ENCODE data around the gene METTL9.
"Not testable (repeated sequence)": the region's sequence is repeated elsewhere in the genome, so short reads cannot be mapped to it uniquely, and the experiment has no call there.

Gene METTL9

DNA sequence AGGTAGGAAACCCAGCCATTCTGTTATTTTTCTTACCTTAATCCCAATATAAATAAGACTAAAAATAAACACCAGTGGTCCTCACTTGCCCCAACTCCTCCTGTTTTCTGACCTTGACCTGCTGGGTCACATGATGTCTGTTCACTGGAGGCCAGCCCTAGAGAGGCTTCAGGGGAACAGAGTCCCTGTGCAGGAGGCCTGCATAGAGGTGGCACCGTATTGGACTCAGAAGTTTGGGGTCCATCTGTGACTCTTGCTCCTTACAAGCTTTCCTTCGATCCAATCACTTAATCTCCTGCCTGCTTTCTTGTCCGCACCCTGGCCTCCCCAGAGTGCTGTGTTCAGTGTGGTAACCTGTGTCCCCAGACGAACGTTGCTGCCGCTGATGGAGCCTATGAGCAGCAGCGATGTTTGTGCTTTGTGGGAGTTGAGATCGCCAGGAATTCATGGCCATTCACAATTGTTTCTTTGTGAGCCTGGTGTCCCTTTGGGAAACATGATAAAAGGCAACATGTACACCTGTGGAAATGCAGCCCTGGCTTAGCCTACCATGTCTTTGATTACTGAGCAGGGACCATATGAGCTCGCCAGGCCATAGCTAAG lies 48.3 kb downstream of the METTL9 start:
- DNase-seq (ENCODE audit: low read depth) = no peak
- TF ChIP-seq, protein P1, sequence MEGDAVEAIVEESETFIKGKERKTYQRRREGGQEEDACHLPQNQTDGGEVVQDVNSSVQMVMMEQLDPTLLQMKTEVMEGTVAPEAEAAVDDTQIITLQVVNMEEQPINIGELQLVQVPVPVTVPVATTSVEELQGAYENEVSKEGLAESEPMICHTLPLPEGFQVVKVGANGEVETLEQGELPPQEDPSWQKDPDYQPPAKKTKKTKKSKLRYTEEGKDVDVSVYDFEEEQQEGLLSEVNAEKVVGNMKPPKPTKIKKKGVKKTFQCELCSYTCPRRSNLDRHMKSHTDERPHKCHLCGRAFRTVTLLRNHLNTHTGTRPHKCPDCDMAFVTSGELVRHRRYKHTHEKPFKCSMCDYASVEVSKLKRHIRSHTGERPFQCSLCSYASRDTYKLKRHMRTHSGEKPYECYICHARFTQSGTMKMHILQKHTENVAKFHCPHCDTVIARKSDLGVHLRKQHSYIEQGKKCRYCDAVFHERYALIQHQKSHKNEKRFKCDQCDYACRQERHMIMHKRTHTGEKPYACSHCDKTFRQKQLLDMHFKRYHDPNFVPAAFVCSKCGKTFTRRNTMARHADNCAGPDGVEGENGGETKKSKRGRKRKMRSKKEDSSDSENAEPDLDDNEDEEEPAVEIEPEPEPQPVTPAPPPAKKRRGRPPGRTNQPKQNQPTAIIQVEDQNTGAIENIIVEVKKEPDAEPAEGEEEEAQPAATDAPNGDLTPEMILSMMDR (IDR thresholded peaks at IDR 0.05; ENCODE audit: low read depth, low read length) = no peak
- TF ChIP-seq, protein P2, sequence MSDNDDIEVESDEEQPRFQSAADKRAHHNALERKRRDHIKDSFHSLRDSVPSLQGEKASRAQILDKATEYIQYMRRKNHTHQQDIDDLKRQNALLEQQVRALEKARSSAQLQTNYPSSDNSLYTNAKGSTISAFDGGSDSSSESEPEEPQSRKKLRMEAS (IDR thresholded peaks at IDR 0.05; ENCODE audit: low read depth, low read length) = no peak
- TF ChIP-seq POLR2A (IDR thresholded peaks at IDR 0.05; ENCODE audit: extremely low read depth, insufficient read length) (no peak), MYC (IDR thresholded peaks at IDR 0.05; ENCODE audit: low read depth, low read length) (no peak)
- no peak overlapping the region for H3K4me3 ChIP-seq (ENCODE audit: low read depth, low read length)

DNA sequence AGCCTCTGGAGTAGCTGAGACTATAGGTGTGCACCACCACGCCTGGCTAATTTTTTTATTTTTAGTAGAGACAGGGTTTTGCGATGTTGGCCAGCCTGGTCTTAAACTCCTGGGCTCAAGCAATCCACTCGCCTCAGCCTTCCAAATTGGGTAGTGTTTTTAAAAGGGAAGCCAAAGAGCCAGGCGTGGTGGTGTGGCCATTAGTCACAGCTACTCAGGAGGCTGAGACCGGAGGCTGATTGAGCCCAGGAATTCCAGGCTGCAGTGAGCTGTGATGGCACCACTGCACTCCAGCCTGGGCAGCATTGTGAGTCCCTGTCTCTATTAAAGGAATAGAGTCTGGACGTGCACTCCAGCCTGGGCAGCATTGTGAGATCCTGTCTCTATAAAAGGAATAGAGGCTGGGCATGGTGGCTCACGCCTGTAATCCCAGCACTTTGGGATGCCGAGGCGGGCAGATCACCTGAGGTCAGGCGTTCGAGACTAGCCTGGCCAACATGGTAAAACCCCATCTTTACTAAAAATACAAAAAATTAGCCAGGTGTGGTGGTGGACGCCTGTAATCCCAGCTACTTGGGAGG lies 50.5 kb downstream of the METTL9 start:
- H3K4me3 ChIP-seq (ENCODE audit: low read depth, low read length); DNase-seq (ENCODE audit: low read depth): not testable (repeated sequence)

DNA sequence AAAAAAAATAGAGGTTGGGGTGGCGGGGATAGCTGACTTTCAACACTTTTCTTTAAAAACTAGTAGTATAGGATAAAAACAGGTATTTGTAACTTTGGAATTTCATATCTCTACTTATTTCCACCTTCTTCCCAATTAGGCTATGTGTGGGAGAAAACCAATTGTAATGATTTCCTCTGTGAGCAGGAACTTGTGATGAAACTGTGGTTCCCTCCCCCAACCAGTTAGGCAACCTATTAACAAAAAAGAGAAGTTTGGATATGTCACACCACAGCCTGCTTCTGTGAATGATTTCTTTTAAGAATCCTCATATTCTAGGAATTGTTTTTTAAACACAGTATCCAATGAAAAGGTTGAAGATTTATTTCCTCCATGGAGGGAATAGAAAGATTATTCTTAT lies 51.1 kb downstream of the METTL9 start:
- peak; percentile 89 for DNase-seq (ENCODE audit: low read depth)
- no peak overlapping the region for H3K4me3 ChIP-seq (ENCODE audit: low read depth, low read length)
- TF ChIP-seq, protein P2 (IDR thresholded peaks at IDR 0.05; ENCODE audit: low read depth, low read length) = no peak
- no peak for TF ChIP-seq POLR2A (IDR thresholded peaks at IDR 0.05; ENCODE audit: extremely low read depth, insufficient read length)
- TF ChIP-seq, protein P1 (IDR thresholded peaks at IDR 0.05; ENCODE audit: low read depth, low read length) = no peak

DNA sequence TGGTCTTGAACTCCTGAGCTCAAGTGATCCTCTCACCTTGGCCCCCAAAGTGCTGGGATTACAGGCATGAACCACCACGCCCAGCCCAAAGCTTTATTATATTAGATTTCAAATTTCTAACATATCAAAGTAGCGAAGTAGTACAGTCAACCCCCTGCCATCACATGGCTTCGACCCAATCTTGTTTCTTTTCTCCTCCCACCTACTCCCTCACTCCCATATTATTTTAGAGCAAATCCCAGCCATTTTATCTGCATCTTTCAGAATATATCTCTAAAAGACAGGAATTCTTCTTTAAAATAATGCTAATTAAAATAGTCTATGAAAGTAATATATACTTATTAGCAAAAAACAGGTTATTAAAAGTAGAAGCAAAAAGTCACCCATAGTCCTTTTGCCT lies 52.1 kb downstream of the METTL9 start:
- TF ChIP-seq, protein P1 (IDR thresholded peaks at IDR 0.05; ENCODE audit: low read depth, low read length) = no peak
- TF ChIP-seq MYC (IDR thresholded peaks at IDR 0.05; ENCODE audit: low read depth, low read length) = no peak
- TF ChIP-seq, protein P2 (IDR thresholded peaks at IDR 0.05; ENCODE audit: low read depth, low read length) = no peak
- no peak for TF ChIP-seq POLR2A (IDR thresholded peaks at IDR 0.05; ENCODE audit: extremely low read depth, insufficient read length)
- H3K4me3 ChIP-seq (ENCODE audit: low read depth, low read length) = no peak overlapping the region
- no peak for DNase-seq (ENCODE audit: low read depth)

DNA sequence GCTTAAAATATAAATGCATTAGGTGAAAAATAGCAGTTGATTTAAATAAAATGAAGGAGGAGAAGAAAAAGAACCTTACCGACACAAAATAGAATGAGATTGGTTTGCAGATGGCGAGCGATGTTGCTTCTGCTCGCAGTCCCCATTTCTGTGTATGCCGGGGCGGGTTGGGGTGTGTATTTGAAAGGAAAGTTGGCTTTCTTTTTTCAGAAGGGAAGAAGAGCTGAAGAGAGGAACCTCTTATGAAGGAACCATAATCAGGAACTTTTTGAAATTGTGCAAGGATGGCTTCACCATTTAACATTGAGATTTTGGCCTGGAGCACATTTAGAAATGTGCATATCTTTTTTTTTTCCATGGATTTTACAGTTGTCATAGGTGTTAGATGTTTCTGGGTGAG lies 53.1 kb downstream of the METTL9 start, which contains the start of gene IGSF6:
Gene IGSF6 (minus strand): TSS at position 156 of the 400 bp plus-strand sequence. CDS start 10 bp downstream, at position 146.
- H3K4me3 ChIP-seq (ENCODE audit: low read depth, low read length) = no peak within 1 kb of the TSS
- no peak for DNase-seq (ENCODE audit: low read depth)
- no peak for TF ChIP-seq MYC (IDR thresholded peaks at IDR 0.05; ENCODE audit: low read depth, low read length)
- TF ChIP-seq POLR2A (IDR thresholded peaks at IDR 0.05; ENCODE audit: extremely low read depth, insufficient read length) = no peak
- TF ChIP-seq, protein P2 (IDR thresholded peaks at IDR 0.05; ENCODE audit: low read depth, low read length) = no peak
- TF ChIP-seq, protein P1 (IDR thresholded peaks at IDR 0.05; ENCODE audit: low read depth, low read length) = no peak

DNA sequence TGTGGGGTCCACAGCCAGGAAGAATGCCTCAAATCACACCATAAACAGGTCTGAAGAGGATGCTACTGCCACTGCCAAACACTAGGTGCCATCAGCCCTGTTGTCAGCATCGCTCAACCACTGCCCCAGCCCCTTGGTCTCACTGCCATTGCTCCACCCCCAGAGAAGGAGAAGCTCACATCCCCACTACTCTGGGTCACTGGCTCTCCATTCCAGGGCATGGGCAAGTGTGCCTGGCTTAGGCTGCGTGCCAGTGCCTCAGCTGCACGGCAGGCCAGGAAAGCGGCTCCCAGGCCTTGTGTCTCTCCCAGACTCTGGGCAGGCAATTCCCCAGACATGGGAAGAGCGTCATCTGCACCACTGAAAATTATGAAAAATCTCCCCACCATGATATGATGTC lies 54.2 kb downstream of the METTL9 start:
- DNase-seq (ENCODE audit: low read depth) = no peak
- H3K4me3 ChIP-seq (ENCODE audit: low read depth, low read length) = no peak overlapping the region
- no peak for TF ChIP-seq MYC (IDR thresholded peaks at IDR 0.05; ENCODE audit: low read depth, low read length)
- TF ChIP-seq, protein P1 (IDR thresholded peaks at IDR 0.05; ENCODE audit: low read depth, low read length) = no peak
- TF ChIP-seq, protein P2 (IDR thresholded peaks at IDR 0.05; ENCODE audit: low read depth, low read length) = no peak
- no peak for TF ChIP-seq POLR2A (IDR thresholded peaks at IDR 0.05; ENCODE audit: extremely low read depth, insufficient read length)
